ENCODE data around the gene TRAPPC2B. TPM values are rescaled to one million over a fixed set of nuclear protein-coding genes. Genes with fewer than 3 reads are reported as not detected.

The TRAPPC2B gene
- total RNA-seq, result 10.2 and 20.4 TPM in 2 replicates

DNA sequence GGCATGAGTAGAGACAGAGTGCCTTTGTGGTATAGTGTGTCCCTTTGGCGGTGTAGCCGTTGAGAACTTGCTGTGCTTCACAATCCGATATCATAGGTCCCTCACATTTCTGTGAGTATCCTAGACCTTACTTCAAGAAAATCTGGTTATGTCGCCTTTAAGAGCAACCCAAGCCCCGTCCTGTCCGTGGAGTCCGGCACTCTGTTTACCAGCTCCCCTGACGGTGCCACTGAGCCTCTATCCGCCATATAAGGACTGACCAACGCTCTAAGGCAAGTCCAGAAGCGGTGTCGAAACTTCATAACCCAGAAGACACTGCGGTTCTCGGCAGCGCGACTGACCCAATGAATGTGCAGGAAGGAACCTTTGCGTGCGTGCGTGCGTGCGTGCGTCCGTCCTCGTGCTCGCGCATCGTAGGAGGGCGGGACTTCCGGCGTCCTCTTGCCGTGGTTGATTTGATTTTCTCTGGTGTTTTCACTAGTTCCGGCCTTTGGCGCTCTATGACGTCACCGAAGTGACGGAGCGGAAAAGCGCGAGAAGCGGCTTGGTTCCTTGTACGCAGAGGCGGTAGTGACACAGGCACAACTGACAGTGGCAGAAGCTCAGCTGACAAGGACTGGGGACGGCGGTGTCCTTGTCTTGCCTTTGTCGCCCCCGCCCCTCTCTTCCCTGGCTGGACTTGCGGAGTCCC is at the start of gene TRAPPC2B, which contains the start of gene ZNF547:
TSS of gene TRAPPC2B (plus strand) at position 555 of the 691 bp plus-strand sequence. CDS start 1,283 bp downstream, outside the sequence.
TSS of gene ZNF547 (plus strand) at position 555 of the 691 bp plus-strand sequence. CDS start 5,005 bp downstream, outside the sequence.

DNA sequence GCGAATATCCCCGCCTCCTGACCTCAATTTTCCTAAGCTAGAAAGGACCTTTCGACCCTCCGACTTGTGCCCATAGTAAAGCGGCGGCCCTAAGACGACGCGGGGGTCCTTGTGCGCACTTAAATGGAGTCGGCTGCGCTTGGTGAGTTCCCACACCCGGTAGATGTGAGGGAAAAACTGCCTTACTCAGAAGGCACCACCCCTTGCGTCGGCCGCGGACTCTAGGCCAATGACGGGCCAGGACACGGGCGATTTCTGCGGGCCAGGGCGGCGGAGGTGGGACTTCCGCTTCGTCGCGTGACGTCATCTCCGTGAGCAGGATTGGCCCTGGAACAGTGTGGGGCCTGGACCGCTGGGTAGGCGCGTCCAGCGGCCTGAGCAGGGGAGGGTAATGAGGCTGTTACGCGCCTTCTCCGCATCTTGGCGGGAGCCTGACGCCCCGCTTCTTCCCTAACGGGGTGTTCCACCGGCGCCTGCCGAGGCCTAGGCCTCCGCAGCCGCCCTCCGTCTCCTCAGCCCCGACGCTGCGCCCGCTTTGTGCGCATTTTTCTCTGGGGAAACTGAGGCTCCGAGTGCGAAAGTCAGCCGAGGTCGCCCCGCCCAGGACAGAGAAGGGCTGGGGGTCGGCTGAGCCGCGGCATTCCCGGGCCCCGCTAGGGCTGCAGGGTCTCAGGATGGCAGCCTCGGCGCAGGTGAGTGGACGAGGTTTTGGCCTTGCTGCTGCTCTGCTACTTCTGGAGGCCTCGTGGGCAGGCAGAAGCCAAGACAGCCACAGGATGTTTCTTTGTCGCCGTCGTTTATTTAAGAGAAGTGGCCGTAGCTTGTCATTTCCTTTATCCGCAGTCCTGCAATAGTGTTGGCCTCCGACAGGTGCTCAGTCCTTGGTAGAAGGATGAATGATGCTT is 42.9 kb upstream of the TRAPPC2B start, which contains the start of gene ZNF543:
TSS of gene ZNF543 (plus strand) at position 293 of the 905 bp plus-strand sequence. CDS start at position 675, 382 bp downstream.

DNA sequence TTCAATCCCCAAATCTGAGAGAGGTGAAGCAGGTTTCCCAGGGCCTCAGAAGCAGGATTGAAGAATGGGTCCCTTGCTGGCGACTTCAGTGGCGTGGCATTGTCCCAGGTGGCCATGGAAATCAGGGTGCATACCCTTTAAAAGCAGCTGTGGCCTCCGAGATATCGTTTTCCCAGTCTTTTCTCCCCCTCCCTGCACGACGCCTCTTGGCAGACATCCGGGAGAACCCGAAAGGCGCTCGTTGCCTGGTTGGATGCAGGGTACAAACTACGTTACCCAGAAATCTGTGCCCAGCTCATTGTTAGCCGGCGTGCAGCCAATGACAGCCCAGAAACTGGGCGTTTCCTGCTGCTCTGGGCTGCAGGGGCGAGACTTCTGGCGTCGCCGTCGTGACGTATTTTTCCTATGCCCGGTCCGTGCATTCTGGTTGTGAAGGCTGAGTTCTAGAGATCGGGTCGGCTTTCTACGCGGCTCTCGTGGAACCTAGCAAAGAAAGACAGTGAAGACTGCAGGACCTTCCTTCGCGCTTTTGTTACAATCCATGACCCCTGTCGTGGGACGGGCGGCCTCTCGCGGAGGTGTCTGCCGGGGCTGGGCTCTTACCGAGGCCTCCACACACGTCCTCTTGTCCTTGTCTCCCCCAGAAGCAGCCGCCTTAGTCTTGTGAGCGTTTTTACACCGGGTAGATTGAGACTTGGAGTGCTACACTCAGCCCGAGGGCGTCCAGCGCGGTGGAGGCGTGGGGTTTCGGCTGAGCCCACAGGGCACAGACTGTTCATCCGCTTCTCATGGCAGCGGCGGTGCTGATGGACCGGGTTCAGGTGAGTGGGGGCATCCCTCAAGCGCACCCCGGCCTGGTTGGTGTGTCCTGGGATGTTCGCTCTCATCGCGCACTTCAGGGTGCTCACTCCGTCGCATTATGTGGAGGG is 12.2 kb upstream of the TRAPPC2B start, which contains the start of gene ZNF304:
TSS of gene ZNF304 (plus strand) at position 395 of the 929 bp plus-strand sequence. CDS start at position 789, 394 bp downstream.

DNA sequence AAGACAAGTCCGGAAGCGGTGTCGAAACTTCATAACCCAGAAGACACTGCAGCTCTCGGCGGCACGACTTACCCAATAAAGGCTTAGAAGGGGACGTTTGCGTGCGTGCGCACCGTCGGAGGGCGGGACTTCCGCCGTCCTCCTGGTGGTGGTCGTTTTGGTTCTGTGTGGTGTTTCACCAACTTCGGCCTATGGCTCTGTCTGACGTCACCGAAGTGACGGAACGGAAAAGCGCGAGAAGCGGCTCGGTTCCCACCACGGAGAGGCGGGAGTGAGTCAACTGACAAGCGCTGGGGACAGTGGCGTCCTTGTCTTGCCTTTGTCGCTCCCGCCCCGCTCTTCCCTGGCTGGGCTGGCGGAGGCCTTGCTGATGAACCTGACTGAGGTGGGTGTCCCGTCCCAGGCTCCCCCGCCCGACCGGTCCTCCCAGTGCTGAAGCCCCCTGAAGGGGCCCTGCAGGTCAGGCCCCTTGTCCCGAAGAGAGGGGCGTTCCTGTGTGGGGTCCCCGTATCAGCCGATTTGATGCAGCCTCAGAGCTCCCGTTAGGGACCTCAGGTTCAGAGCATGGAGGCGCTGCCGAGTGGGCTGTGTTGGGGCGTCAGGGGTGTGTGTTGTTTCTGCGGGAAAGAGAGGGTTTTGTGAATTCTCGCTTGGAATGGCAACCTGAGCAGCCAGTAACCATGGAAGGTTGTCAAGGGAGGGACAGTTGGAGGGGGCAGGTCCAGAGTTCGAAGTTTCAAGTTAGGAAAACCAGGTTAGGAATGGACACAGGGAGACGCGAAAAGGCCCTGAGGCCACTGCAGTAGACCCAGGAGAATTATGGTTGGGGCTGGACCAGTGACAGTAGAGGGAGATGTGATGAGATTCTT is 26.6 kb downstream of the TRAPPC2B start, which contains the start of gene ZNF548:
TSS of gene ZNF548 (plus strand) at position 125 of the 869 bp plus-strand sequence. CDS start at position 371, 246 bp downstream.

DNA sequence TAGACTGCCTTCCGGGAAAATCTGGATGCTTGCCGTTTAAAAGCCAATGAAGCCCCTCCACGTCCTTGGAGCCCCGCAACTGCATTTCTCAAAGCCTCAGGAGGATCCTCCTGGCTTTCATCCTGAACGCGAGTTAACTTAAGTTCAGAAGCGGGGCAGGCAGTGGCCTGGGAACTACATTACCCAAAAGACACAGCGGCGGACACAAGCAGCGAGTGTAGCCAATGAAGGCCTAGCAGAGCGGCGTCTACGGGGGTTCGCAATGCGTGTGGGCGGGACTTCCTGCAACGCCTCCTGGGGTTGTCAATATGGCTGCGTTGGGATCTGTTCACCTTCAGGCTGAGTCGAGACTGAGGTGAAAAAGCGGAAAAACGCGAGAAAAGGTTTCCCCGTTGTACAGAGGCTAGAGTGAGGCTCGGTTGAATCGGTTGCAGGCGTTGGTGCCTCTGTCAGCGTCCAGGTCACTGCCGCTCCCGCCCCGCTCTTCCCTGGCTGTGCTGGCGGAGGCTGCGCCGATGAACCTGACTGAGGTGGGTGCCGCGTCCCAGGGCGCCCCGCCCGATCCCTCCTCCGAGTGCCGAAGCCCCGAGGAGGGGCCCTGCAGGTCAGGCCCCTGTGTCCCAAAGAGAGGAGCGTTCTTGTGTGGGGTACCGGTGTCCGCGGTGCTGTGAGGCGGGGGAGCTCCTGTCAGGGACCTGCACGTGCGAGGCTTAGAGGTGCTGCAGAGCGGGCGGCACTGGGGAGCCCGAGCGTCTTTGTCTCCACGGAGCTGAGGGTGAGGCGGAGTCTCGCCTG is 47.7 kb downstream of the TRAPPC2B start, which contains the start of gene ZNF17:
TSS of gene ZNF17 (plus strand) at position 285 of the 795 bp plus-strand sequence. CDS start 2,455 bp downstream, outside the sequence.

Other genes with a start within 250 kb of the TRAPPC2B start
- not detected in 2 replicates for gene USP29, start 243.6 kb upstream of the TRAPPC2B start, total RNA-seq
- gene ZIM3, start 218.3 kb upstream of the TRAPPC2B start, total RNA-seq, result not detected in 2 replicates
- not detected in 2 replicates for gene DUXA, start 196.1 kb upstream of the TRAPPC2B start, total RNA-seq
- gene ZNF264, start 172.1 kb upstream of the TRAPPC2B start, total RNA-seq, result 24.2 and 31.3 TPM in 2 replicates
- 0.62 and 1.3 TPM in 2 replicates for gene AURKC, start 132.5 kb upstream of the TRAPPC2B start, total RNA-seq
- 14.4 and 14.5 TPM in 2 replicates for gene ZNF805, start 122.9 kb upstream of the TRAPPC2B start, total RNA-seq
- 43.2 and 46.7 TPM in 2 replicates for gene ZNF460, start 83.1 kb upstream of the TRAPPC2B start, total RNA-seq
- gene ZNF543, start 43.1 kb upstream of the TRAPPC2B start, total RNA-seq, result 5.6 and 5.9 TPM in 2 replicates
- 5.7 and 7.4 TPM in 2 replicates for gene ZNF304, start 12.3 kb upstream of the TRAPPC2B start, total RNA-seq
- 1.6 and 7.7 TPM in 2 replicates for gene ZNF547, start within 50 bp of the TRAPPC2B start, total RNA-seq
- 13.2 and 16.8 TPM in 2 replicates for gene ZNF548, start 26.3 kb downstream of the TRAPPC2B start, total RNA-seq
- 4.2 and 5.2 TPM in 2 replicates for gene ZNF17, start 47.6 kb downstream of the TRAPPC2B start, total RNA-seq
- gene ZNF749, start 71.8 kb downstream of the TRAPPC2B start, total RNA-seq, result 4.1 and 4.6 TPM in 2 replicates
- gene VN1R1, start 93.6 kb downstream of the TRAPPC2B start, total RNA-seq, result 0.29 and 1.1 TPM in 2 replicates
- 12.9 and 14.2 TPM in 2 replicates for gene ZNF772, start 114.0 kb downstream of the TRAPPC2B start, total RNA-seq
- gene ZNF419, start 124.2 kb downstream of the TRAPPC2B start, total RNA-seq, result 8.7 and 16.9 TPM in 2 replicates
- gene ZNF773, start 136.4 kb downstream of the TRAPPC2B start, total RNA-seq, result 11.2 and 16.2 TPM in 2 replicates
- 2.5 and 5.0 TPM in 2 replicates for gene ZNF549, start 163.8 kb downstream of the TRAPPC2B start, total RNA-seq
- 6.6 and 9.3 TPM in 2 replicates for gene ZNF550, start 196.3 kb downstream of the TRAPPC2B start, total RNA-seq
- gene ZNF416, start 215.4 kb downstream of the TRAPPC2B start, total RNA-seq, result 2.5 and 2.6 TPM in 2 replicates
- 3.9 and 9.7 TPM in 2 replicates for gene ZIK1, start 220.6 kb downstream of the TRAPPC2B start, total RNA-seq
- gene ZNF530, start 236.3 kb downstream of the TRAPPC2B start, total RNA-seq, result 1.5 and 1.7 TPM in 2 replicates

Data from cardiac ventricle fibroblast (primary cell).